ENCODE measurements around the gene GLS. TPM values are rescaled to one million over a fixed set of nuclear protein-coding genes. Genes with fewer than 3 reads are reported as not detected.
"Not testable (repeated sequence)": the region's sequence is repeated elsewhere in the genome, so short reads cannot be mapped to it uniquely, and the experiment has no call there.

The GLS gene
- polyA plus RNA-seq, 4 donors: 204 to 376 (median 260) TPM

DNA sequence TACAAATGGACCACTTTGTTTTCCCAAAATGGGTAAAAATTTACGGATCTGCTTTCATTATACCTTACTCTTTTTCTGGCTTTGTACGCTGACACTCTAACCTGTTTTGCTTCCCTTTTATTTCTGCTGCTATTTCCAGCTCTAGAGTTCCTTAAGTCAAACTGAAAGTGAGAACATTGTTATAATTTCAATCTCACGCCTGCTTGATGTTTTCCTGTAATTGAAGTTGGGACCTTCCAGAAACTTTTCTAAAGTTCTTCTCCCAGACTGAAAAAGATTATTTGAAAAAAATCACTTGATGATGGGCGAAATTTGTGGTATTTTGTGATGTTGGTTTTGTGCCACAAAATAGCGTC is 1.8 kb downstream of the GLS start:
- DNase-seq (ENCODE audit: low read depth in 4 of 4, low spot score in 2 of 4): no peak

DNA sequence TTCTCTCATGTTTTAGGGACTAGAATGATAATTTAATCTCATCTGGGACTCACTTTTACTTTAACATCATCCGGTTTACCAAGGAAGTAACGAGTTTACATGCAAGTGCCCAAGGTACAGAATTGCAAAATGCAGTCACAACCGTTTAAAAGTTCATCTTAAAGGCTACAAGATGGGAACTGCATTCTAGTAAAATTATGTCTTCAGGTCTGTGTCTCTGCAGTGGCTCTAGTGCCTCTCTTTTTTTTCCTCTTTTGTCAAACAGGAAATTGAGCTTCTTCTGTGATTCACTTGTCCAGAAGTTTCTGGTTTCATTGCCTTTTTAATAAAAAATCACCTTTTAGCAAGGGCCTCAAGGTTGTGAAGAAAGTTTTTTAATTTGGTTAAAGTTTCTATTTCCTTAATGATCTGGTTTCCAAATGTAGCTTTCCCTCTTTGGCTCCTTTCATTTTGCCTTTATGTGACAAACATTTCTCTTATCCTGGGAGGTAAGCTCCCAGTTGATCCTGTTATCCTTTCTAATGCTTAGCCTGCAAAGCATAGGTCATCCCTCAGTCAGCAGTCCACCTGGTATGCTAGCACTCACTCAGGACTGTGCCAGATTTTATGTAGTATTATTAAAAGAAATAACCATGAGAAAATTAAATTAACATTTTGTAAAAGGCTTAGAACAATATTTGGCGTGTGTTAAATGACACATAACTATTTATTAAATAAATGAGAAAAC is 2.4 kb downstream of the GLS start:
- no peak for DNase-seq (ENCODE audit: low read depth in 4 of 4, low spot score in 2 of 4)

DNA sequence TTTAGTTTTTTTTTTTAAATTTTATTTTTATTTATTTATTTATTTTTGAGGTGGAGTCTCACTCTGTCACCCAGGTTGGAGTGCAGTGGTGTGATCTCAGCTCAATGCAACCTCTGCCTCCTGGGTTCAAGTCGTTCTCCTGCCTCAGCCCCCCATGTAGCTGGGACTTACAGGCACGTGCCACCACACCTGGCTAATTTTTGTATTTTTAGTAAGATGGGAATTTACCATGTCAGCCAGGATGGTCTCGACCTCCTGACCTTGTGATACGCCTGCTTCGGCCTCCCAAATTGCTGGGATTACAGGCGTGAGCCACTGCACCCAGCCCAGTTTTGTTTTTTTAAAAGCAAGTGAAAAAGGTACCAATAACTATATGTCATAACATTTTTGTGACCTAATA is 5.2 kb downstream of the GLS start:
- not testable (repeated sequence) for DNase-seq (ENCODE audit: low read depth in 4 of 4, low spot score in 2 of 4)

DNA sequence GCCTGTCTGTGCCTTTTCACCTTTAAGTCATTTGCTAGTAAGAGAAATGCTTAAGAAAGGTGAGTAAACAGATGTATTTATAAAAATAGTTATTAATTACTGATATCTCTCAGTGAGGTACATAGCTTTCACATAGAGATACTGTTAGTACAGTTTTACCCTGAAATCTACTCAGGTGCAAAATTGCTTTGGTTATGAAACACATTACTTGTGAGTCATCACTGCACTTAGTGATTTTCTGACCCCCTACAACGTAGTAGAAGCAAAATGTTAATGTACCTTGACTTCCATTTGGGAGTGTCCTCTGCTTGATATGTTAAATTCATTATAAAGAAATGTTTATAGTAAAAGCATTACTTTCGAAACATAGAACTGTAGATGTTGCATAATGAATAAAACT is 6.5 kb downstream of the GLS start:
- no peak for DNase-seq (ENCODE audit: low read depth in 4 of 4, low spot score in 2 of 4)

DNA sequence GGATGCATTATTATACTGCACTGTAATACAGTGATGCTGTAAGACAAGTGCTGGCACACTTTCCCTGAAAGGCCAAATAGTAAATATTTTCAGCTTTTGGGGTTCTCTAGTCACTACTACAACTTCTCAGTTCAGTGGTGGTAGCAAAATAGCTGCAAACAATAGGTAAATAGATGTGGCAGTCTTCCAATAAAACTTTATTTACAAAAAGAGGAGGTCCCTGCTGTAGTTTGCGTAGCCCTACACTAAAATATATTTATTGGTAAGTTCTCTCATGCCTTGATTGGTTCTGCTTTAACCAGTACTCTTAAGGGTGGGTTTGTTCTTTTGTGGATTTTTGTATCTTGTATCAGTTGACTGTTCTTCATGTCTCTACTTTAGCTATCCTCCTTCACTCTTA is 7.8 kb downstream of the GLS start:
- no peak for DNase-seq (ENCODE audit: low read depth in 4 of 4, low spot score in 2 of 4)

DNA sequence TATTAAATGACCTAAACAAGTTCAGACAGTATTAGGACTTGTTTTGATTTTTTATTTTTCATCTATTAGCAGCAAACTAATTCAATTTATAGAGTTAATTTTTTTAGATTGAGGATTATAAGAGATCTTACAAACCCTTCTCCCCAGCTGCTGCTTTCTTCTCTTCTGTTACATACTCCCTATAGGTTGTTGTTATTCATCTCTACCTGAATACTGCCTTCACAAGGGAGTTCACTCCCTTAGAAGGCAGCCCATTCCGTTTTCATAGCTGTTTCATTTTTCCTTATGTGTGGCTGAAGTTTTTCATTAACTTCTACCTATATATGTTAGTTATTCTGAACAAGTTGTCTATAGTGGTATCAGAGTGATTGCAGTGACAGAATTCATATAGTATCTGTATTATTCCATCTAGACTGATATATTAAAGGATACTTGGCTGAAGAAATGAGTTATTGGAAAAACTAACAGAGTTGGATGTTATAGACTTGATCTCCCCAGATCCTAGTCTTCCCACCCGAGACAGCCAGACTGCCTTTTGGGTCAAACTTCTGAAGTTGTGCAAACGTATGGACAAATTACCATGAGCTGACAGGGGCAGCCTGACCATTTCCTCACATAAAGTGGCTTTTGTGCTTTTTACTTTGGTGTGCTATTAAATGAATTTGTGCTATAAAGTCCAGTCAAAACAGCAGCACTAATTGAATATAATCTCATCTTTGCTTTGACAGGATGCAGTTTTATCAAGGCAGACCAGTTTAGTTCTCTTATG is 8.7 kb downstream of the GLS start:
- DNase-seq (ENCODE audit: low read depth in 4 of 4, low spot score in 2 of 4): no peak

DNA sequence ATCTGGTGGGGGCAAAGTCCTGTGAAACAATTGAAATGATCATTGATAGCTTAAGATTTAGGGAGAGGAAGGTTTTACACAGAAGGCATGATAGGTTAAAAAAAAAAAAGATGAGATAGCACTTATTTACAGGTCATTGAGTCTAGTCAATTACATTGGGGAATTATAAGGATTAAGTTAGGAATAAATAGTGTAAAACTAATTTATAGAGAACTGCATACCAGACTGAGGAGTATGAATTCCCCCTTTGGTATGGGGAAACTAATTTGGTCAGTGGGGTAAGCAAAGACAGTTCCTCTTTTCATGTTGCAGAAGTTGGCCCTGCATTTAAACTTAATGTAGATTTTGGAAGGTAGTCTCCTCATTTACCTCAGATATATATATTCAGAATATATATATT is 10.8 kb downstream of the GLS start:
- no peak for DNase-seq (ENCODE audit: low read depth in 4 of 4, low spot score in 2 of 4)

DNA sequence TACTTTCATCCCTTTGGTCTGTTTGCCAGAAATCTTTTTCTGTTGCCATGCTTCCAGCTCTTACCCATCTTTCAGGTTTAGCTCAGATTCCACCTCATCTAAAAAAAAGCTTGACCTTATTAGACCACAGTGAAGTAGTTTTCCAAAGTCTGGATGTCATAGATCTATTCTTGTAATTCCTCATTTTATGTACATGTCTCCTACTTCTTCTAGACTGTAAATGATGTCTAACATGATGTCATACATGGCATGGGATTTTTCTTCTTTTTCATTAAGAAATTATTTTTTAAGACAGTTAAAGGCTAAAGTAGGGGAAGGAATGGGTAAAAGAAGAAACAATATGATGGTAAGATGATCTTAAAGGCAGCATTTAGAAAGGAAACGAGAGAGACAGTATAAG is 11.3 kb downstream of the GLS start:
- no peak for DNase-seq (ENCODE audit: low read depth in 4 of 4, low spot score in 2 of 4)

DNA sequence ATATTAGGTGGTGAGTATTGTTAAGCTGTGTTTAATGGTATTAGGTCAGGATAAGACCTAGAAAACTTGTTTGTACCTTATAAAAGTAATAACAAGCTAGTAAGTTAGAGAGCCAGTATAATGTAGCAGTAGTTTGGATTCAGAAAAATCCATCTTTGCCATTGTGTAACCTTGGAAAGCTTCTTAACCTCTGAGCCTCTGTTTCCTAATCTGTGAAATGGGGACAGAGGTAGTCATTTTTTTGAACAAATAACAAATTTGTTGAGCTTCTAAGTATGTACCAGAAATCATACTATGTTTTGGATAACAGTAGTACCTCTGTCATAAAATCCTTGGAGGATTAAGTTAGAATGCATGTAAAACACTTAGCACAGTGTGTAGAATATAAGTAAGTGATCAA is 12.5 kb downstream of the GLS start:
- no peak for DNase-seq (ENCODE audit: low read depth in 4 of 4, low spot score in 2 of 4)

DNA sequence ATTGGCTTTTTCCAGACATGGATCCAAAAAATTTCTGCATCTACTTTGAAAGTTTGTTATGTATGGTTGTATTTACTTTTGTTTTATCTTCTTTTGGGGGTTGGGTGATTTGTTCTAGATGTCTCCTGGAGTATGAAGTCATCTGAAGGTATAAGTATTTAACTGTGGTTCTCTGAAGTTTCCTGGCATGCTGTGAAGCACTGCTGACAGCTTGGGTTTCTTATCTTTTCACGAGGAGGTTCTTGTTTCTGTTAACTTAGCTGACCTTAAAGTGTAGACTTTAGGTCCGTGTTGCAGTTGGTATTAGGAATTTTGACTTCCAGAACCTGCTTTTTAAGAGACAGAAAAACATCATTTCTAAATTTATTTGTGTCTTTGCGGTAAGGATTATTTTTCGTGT is 15.9 kb downstream of the GLS start:
- no peak for DNase-seq (ENCODE audit: low read depth in 4 of 4, low spot score in 2 of 4)

DNA sequence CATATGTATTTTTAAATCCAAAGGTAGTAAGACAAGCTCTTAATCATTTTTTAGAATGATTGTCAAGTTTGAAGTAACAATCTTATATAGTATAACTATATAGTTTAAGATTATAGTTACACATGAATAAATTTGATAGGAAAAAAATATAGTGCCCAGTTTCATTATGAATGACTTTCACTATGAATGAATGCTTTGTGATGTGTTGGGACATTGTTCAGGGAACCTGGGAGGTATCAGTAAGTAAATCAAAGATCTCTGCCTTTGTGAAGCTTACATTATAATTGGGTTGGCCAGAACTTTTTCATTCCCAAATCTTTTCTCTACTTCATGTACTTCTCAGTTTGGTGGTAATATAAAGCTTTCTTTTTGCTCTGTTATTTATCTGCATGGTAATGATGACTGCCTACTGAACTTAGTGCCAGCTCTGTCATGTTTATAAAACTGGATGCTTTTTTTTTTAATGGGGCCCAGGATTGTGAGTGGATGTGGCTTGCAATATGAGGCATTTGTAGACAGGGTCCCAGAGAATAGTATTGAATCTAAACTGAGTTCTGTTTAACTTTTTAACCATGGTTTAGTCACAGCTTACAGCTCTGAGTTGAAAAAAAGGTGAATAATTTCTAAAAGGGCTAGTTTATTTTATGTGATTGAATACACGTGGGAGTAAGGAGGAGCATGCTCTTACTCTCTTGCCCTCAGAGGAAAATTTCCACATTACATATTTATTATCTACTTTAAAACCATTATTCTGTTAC is 23.3 kb downstream of the GLS start:
- DNase-seq (ENCODE audit: low read depth in 4 of 4, low spot score in 2 of 4): no peak

DNA sequence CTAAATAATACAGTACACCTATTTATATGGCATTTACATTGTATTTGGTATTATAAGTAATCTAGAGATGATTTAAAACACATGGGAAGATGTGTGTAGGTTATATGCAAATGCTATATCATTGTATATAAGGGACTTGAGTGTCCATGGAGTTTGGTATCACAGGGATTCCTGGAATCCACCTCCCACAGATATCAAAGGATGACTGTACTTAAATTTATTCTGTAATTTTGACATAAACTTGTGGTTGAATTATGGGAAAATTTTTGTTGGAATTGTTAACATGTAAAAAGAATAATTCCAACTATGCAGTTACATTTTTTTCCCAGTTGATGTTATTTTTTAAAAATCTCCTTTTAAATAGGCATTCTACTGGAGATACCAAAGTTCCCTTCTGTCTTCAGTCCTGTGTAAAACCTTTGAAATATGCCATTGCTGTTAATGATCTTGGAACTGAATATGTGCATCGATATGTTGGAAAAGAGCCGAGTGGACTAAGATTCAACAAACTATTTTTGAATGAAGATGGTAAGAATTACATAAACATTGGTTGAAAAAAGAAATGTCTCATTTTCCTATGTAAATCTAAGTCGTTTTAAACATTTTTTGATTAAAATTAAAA is 24.1 kb downstream of the GLS start:
- DNase-seq (ENCODE audit: low read depth in 4 of 4, low spot score in 2 of 4): no peak

DNA sequence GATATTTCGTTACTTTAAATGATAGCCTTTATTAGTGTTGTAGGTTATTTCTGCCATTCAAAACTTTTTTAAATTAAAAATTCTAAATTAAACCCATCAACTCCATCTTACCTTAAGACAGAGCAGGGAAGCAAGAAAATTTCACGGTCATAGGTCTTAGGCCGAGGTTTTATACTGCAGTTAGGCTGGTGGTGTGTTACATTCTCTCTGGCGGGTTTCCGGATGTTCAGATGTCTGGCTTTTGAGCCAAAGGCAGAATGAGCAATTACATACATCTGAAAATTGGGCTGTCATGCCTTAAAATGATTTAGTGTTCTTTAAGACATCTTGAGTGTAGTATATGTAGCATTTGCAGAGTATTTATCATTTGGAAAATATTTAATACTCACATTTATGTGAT is 27.9 kb downstream of the GLS start:
- DNase-seq (ENCODE audit: low read depth in 4 of 4, low spot score in 2 of 4): no peak

DNA sequence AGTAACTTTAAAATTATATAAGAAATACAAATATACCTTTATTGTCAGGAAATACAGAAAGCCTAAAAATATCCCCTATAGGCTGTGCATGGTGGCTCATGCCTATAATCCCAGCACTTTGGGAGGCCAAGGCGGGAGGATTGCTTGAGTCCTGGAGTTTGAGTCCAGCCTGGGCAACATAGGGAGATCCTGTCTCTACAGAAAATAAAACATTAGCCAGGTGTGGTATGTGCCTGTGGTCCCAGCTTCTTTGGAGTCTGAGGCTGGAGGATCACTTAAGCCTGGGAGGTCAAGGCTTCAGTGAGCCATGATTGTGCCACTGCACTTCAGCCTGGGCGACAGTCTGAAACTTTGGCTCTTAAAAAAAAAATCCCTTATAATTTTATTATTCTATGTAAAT is 29.1 kb downstream of the GLS start:
- DNase-seq (ENCODE audit: low read depth in 4 of 4, low spot score in 2 of 4): no peak

DNA sequence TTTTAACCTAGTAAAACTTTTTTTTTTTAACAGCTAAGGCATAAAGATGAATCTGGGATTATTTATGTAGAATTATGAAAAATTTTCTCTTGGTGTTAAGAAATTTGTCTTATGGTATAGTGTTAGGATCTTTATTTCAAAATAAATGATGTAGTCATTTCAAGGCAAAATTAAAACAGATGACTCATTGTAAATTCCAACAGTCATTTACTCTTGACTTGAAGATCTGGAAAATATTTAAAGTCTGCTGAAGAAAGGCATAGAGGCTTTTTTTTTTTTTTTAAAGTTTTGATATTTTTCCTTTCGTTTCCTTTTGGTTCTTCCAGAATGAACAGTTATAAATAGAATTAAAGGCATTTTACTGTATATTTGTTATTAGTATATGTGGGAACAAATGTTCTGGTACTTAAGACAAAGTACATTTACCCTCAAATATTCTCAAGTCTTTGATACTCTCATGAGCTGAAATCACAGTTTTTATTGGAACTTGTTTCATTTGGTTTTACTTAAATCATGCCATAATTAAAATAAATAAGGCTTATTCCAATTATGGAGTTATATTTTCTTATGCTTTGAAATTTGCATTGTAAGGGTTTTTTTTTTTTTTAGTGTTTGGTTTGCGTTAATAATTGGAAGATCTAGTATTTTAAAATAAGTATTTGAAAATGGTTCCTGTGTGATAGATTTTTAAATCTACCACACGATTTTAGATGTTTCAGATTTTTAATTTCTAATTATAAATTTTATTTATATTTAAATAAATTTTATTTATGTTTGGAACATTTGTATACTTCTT is 29.9 kb downstream of the GLS start:
- no peak for DNase-seq (ENCODE audit: low read depth in 4 of 4, low spot score in 2 of 4)

DNA sequence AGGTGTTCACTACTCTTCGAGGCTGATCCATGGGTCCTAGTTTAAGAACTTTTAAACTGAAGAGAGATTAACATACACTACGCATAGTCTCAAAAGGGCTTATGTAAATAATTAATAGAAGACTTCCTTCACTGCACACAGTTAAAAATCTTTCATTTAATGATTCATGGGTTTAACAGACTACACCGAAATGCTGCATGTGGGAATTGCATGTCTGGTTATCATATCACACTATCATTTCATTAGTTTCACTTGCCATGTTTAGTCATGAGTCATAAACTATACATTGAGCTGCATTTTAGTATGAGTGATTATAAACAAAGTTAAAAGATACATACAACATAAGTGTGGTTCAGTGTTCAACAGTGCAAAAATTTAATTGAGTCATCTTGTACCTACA is 31.2 kb downstream of the GLS start:
- DNase-seq (ENCODE audit: low read depth in 4 of 4, low spot score in 2 of 4): peak in 1 of 4 donors; percentile 28

DNA sequence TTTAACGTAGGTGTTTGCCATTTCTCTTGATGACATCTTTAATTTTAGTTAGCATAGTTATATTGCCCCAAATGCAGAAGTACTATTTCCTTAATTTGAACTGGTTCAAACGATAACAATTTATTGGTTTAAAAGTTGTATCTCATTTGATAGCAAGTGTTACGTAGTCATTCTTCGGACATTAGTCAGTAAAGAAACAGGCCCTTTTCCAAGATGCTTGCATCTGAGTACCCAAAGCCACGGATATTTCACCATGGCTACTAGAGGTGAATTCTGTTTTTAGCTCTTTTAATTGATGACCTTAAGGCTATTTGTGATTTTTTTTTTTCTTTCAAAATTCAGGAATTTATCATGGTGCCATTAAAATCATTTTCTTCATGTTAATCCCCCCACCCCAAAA is 32.1 kb downstream of the GLS start:
- no peak for DNase-seq (ENCODE audit: low read depth in 4 of 4, low spot score in 2 of 4)

DNA sequence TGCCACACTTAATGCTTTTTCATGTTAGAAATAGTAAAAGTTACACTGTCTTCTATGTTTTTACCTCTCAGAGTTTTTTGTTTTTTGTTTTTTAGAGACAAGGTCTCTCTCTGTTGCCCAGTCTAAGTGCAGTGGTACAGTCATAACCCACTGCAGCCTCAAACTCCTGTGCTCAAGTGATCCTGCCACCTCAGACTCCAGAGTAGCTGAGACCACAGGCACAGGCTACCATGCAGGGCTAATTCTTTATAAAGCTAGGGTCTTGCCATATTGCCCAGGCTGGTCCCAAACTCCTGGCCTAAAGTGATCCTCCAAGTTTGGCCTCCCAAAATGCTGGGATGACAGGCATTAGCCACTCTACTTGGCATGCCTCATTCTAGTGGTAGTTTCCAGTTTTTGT is 33.1 kb downstream of the GLS start:
- DNase-seq (ENCODE audit: low read depth in 4 of 4, low spot score in 2 of 4): no peak

DNA sequence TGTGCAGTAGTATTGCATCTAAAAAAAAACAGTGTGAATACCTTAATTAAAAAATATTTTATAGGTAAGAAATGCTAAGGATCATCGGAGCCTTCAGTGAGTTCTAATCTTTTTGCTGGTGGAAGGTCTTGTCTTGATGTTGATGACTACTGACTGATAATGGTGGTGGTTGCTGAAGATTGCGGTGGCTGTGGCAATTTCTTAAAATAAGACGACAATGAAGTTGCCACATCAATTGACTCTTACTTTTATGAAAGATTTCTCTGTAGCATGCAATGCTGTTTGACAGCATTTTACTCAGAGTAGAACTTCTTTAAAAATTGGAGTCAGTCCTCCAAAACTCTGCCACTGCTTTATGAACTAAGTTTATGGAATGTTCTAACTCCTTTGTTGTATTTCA is 36.2 kb downstream of the GLS start:
- no peak for DNase-seq (ENCODE audit: low read depth in 4 of 4, low spot score in 2 of 4)

DNA sequence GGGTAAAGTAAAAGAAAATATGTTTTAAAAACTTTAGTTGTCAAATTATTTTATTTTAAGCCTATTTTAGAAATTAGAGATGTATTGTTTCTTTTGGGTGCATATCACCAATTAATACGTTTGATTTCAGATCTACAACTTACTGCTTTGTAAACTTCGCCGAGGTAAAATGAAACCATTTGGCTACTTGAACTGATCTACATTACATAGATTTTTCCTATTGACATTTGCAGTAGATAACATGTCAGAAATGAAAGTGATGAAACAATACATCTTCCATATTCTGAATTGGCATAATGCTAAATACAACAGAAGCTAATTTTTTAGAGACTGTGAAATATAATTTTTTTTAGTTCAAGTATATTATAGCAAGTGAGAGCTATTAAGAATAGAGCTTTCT is 39.5 kb downstream of the GLS start:
- no peak for DNase-seq (ENCODE audit: low read depth in 4 of 4, low spot score in 2 of 4)

DNA sequence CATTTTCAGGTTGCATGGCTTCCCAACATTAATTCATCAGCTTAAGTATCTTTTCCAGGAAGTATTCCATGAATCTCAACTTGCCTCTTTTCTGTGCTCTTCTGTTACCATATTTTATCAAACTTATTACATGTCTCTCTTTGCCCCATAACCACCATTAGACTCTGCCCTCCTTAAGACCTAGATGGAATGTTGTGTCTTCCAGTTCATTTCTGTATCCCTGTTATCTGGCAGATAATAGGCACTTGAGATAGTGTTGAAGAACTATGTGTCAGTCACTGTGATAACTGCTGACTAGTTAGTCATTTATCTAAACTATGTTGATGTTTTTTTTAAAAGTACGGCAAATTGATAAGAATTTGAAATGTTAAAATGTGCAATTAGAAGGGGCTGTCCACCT is 41.8 kb downstream of the GLS start:
- DNase-seq (ENCODE audit: low read depth in 4 of 4, low spot score in 2 of 4): no peak
